HuH-7.5 (cell line): ENCODE measurements around the gene NOL6.
"Not testable (repeated sequence)": the region's sequence is repeated elsewhere in the genome, so short reads cannot be mapped to it uniquely, and the experiment has no call there.

Source experiments
- DNase-seq: peaks from one replicate; pipeline ENCODE4 v3.0.0; 2011; ENCODE audit warnings: low spot score

NOL6 gene, protein sequence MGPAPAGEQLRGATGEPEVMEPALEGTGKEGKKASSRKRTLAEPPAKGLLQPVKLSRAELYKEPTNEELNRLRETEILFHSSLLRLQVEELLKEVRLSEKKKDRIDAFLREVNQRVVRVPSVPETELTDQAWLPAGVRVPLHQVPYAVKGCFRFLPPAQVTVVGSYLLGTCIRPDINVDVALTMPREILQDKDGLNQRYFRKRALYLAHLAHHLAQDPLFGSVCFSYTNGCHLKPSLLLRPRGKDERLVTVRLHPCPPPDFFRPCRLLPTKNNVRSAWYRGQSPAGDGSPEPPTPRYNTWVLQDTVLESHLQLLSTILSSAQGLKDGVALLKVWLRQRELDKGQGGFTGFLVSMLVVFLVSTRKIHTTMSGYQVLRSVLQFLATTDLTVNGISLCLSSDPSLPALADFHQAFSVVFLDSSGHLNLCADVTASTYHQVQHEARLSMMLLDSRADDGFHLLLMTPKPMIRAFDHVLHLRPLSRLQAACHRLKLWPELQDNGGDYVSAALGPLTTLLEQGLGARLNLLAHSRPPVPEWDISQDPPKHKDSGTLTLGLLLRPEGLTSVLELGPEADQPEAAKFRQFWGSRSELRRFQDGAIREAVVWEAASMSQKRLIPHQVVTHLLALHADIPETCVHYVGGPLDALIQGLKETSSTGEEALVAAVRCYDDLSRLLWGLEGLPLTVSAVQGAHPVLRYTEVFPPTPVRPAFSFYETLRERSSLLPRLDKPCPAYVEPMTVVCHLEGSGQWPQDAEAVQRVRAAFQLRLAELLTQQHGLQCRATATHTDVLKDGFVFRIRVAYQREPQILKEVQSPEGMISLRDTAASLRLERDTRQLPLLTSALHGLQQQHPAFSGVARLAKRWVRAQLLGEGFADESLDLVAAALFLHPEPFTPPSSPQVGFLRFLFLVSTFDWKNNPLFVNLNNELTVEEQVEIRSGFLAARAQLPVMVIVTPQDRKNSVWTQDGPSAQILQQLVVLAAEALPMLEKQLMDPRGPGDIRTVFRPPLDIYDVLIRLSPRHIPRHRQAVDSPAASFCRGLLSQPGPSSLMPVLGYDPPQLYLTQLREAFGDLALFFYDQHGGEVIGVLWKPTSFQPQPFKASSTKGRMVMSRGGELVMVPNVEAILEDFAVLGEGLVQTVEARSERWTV

DNA sequence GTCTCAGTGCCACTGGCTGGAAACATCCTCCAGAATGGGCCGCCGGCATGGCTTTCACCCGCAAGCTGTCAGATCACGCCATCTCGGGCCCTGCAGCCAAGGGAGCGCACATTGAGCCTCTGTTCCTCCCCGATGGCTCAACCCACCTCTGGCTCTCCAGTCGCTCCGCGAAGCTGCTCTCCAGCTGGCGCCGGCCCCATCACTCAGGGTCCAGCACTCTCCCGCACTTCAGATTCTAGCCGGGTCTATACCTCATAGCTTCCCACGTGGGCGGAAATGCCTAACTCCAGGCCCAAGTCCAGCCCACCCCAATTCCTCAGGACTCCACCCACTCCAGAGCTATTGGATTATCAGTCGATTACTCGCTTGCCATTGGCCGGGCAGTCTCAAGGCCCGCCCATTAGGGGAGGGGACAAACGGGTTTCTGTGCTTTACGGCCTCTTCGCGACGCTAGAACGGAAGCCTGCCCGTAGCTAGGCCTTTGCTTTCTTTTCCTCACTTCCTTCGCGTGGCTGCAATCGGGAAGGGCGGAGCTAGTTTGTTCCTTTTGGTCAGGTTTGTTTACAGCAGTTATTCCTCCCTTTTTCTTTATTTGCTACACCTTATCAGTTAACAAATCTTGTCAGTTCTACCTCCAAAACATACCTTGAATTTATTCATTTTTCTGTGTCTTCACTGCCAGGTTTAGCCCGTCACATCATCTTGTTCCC, at the start of gene NOL6:
Gene NOL6 (minus strand): TSS at position 282 of the 710 bp plus-strand sequence. CDS start 82 bp downstream, at position 200.
- DNase-seq = peak; percentile 84

DNA sequence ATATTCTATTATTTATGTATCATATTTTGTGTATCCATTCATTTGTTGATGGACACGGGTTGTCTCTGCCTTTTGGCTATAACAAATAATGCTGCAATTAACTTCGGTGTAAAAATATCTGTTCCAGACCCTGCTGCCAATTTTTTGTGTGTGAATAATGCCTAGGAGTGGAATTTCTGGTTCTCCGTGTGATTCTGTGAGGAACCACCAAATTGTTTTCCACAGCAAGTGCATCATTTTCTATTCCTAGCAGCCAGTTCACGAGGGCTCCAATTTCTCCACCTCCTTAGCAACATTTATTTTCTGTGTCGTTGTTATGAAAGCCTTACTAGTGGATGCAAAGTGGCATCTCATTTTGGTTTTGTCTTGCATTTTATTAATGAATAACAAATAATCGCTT, 48.1 kb upstream of the NOL6 start:
- not testable (repeated sequence) for DNase-seq

DNA sequence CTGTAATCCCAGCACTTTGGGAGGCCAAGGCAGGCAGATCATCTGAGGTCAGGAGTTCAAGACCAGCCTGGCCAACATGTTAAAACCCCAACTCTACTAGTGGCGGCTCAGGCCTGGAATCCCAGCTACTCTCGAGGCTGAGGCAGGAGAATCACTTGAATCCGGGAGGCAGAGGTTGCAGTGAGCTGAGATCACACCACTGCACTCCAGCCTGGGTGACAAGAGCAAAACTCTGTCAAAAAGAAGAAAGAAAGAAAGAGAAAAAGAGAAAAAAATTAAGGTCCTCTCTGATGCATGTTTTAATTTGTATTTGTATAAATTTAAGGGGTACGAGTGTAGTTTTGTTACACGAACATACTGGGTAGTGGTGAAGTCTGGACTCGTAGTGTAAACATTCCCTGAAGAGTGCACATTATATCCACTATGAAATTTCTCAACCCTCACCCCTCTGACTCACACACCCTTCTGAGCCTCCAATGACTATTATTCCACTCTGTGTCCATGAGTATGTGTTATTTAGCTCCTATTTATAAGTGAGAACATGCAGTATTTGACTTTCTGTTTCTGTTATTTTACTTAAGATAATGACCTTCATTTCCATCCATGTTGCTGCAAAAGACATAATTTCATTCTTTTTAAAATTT, 44.3 kb upstream of the NOL6 start:
- DNase-seq = not testable (repeated sequence)

DNA sequence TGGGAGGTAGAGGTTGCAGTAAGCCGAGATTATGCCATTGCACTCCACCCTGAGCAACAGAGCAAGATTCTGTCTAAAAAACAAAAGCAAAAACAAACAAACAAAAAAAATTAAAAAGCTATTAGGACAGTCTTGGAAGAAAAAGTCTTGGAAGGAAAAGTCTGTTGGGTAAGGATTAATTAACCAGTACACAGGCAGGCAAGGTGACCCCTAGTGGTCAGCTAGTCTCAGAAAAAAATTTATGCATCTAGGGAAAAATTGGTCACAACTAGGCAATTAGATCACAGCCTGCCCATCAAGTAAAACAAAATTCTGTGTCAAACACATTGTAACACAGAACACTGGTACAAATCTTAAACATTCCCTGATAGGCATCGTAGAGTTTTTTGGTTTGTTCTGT, 43.6 kb upstream of the NOL6 start:
- no peak for DNase-seq

DNA sequence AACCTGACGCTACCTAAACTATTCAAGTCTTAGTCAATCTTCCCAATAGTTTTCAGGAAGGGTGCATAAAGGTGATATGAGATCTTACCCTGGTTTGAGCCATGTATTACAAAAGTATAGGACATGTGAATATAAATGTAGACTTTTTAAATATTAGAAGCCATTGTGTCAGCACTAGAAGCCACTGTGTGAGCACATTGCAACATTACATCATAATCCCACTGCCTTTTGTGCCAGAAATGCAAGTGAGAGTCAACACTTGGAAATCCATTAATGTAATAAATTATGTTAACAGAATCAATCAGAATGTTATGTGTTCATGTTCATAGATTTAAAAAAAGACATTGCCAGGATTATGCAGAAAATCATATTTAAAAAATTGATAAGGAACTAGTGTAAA, 42.7 kb upstream of the NOL6 start:
- not testable (repeated sequence) for DNase-seq

DNA sequence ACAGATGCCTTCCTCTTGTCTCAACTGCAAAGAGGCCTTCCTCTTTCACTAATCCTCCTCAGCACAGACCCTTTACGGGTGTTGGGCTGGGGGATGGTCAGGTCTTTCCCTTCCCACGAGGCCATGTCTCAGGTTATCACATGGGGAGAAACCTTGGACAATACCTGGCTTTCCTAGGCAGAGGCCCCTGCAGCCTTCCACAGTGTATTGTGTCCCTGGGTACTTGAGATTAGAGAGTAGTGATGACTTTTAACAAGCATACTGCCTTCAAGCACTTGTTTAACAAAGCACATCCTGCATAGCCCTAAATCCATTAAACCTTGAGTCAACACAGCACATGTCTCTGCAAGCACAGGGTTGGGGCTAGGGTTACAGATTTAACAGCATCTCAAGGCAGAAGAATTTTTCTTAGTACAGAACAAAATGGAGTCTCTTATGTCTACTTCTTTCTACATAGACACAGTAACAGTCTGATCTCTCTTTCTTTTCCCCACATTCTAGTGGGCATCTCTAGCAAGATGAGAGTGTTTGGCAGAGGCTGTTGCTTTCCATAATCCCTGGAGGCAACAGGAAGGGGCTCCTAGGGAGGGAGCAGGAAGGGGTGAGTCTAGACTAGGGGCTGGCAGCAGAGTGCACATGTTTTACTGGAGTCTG, 41.7 kb upstream of the NOL6 start:
- DNase-seq = not testable (repeated sequence)

DNA sequence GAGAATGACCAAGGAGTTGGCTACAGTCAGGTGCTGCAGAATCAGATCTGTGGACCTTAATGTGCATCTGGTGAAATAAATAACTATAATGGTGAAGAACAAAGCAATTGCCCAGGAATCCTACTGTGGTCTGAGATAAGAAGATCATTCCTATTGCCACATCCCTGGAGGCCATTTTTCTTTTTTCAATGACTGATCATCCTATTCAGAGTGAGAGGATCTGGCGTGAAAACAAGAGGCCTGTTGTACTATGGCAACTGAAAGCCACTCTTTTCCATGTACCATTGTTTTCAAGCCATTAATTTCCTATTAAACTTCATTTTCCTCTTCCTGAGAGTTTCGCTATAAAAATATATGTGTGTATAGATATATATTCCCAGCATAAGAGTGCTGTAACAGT, 38.8 kb upstream of the NOL6 start:
- not testable (repeated sequence) for DNase-seq

DNA sequence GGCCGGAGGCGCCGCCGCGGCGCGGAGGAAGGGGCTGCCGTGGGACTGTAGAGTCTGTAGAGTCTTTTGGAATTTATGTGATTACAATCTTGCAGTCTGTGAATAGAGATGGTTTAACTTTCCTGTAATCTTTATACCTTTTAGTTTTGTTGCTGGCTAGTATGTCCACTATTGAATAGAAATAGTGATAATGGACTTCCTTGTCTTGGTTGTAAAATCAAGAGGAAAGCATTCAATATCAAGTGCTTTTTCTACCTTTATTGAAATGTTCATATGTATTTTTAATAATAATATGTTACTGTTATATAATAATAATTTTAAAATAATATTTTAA, 37.4 kb upstream of the NOL6 start:
- not testable (repeated sequence) for DNase-seq

DNA sequence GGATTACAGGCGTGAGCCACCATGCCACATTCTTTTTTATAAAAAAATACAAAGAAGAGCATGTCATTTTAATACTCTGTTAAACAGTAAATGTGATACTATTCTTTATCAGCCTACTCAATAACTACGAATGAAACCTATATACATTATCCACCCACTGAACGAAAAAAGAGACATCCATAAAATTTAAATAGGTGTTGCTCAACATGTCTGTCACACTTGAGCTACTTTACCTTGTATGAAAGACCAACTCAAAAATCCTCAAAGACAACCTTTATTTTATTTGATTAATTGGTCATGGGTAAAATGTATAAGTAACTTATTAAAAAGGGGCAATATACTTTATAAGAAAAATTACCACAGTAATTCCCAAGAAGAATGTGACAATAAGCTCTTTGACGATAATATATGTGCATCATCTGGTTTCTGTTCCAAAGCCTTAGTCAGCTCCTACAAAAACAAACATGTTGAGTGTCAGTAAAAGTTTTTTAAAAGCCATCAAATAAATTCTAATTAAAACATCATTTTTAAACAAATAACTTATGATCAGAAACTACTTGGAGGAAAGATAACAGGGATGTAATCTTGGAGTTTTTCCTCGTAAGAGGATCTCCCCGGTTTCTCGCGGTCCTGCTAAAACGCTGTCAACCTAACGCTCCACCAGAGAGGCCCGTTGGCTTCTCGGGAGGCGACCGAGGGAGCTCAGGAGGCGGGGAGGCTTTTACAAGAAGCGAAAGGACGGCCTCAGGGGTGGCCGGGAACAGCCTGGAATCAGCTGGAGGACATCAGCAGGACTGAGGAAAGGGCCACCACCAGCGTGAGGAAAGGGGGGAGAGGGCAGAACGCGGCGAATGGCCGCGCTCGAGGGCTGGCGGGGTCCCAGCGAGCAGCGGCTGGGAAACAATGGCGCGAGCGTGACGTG, 36.8 kb upstream of the NOL6 start:
- peak; percentile 29 for DNase-seq

DNA sequence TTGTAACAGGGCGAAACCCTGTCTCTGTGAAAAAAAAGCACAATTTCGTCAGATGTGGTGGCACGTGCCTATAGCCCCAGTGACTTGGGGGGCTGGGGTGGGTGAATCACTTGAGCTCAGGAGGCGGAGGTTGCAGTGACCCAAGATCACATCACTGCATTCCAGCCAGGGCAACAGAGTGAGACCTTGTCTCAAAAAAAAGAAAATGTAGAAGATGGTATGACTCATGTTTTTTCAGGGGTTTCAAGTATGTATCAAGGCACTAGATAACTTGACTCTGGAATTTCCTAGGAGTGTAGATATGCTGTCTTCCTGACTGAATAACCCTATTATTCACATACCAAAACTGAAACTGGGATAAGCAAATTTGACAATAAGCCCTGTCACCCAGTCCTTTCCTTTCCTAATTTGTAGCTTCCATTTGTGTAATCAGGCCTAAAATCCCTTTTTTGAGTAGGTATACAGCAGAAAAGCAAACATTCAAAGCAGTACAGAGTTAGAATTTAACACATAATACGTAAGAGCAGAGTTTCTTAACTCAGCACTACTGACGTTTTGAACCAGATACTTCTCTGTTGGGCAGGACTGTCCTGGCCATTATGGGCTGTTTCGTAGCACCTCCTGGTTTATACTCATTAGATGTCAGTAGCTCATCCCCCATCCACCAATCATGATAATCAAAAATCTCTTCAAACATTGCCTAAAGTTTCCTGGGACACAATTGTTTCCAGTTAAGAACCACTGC, 33.1 kb upstream of the NOL6 start:
- no peak for DNase-seq

DNA sequence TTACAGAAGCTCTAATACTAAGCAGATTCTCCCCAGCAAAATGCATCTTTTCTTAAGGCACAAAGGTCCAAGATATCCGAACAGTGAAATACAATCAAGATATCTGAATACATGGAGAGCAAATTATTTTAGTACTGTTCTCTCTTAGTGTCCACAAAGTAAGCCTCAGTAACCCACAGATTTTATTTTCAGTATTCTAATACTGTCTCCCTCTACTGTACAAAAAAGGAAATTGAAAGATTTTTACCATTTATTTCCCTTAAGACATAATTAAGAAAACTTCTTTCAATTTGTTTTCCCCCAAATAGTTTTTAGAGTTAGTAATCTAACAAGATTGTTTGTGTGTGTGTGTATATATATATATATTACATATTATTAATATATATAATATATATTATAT, 24.7 kb upstream of the NOL6 start:
- no peak for DNase-seq

DNA sequence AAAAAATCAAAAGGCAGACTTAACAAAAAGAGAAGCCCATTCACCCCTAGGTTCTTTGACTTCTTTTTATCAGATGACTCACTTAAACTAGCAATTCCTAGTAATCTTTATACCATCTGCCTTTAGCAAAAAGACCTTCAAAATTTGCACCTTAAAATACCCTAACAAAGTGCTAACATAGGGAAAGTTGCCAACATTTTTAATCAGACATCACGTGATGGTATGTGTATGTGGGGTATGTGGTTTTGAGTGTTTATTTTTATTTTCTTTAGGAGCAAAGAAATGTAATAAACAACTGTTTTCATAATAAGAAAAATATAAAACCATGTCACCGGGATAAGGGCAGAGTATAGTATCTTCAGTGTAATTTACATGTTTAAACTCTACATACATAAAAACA, 20.1 kb upstream of the NOL6 start:
- not testable (repeated sequence) for DNase-seq

DNA sequence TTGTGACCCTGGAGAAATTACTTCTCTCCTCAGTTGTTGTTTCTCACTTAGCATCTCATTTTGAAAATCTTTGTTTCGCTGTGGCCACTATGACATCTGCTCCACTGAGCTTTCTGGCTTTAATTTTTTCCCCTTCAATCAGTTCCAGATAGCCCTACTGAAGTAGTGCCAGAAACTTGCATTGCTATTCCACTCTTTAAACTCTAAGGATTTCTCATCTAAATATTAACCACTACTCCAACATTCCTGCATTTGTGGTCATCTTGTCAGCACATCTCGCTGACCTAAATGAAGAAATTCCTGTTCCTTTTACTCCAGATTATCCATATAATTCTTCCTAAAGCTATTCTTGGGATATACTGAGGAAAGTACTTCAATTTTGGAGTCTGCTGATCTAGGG, 15.3 kb upstream of the NOL6 start:
- no peak for DNase-seq

DNA sequence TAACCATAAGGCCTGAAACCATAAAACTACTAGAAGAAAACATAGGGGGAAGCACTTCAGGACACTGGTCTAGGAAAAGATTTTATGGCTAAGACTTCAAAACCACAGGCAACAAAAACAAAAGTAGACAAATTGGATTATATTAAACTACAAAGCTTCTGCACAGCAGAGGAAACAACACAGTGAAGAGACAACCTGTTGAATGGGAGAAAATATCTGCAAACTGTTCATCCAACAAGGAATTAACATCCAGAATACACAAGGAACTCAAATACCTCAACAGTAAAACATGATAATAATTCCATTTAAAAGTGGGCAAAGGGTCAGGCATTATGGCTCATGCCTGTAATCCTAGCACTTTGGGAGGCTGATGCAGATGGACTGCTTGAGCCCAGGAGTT, 11.6 kb upstream of the NOL6 start:
- not testable (repeated sequence) for DNase-seq

DNA sequence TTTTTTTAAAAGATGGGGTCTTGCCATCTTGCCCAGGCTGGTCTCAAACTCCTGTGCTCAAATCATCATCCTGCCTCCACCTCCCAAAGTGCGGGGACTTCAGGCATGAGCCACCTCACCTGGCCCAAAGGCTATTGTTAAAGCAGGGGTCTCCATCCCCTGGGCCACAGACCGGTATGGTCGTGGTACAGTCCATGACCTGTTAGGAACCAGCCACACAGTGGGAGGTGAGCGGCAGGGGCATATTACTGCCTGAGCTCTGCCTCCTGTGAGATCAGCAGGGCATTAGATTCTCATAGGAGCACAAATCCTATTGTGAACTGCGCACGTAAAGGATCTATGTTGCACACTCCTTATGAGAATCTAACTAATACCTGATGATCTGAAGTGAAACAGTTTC, 7.3 kb upstream of the NOL6 start:
- DNase-seq = no peak

DNA sequence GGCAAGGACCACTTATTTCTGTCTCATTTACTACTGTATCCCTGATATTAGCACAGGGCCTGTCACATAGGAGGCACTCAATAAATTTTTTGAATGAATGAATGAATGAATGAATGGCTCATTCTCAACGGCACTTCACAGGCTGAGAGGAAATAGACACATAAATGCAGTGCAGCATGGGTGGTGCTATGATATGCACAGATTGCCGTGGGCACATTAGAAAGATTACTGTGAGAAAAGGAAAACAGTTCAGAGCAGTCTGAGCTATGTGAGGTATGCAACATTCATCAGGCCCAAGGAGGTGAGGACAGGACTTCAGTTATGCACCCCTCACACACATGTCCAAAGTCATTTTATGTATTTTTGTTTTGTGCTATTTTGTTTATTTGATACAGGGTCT, 6.4 kb upstream of the NOL6 start:
- no peak for DNase-seq

DNA sequence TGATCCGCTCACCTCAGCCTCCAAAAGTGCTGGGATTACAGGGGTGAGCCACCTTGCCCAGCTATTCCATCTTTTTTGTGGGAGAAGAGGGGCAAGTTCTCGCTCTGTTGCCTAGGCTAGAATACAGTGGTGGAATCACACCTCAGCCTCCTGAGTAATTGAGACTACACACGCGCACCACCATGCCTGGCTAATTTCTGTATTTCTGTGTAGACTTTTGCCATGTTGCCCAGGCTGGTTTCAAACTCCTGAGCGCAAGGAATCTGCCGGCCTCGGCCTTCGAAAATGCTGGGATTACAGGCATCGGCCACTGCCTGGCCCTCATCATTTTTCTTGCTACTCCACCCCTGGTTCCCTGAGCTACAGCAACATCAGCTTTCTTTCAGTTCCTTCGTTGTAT, 2.8 kb upstream of the NOL6 start:
- DNase-seq = no peak

DNA sequence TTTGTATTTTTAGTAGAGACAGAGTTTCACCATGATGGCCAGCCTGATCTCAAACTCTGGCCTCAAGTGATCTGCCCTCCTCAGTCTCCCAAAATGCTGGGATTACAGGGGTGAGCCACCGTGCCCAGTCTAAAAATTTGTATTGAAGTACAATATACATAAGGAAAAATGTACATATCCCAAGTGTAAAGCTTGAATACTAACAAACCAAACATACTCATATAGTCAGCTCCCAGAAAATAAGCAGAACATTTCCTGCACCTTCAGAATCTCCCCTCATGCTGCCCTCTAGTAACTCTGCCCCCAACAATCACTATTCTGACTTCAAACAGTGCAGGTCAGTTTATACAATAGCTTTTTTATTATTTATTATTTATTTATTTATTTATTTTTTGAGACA, 1.6 kb upstream of the NOL6 start:
- no peak for DNase-seq
